GM12878 (cell line): ENCODE data around the gene HERC4.

ENCODE experiments used
- CBFB ChIP-seq: IDR thresholded peaks from 2 replicates; pipeline ENCODE4 v1.6.1; 2016; ENCODE audit warnings: antibody characterized with exemption, low read depth
- CREB1 ChIP-seq: IDR thresholded peaks from 2 replicates; pipeline ENCODE4 v1.6.1; 2012; ENCODE audit warnings: low read depth, mild to moderate bottlenecking, inconsistent platforms
- POLR2A ChIP-seq: IDR thresholded peaks from 2 replicates; pipeline ENCODE4 v1.6.1; 2011; ENCODE audit warnings: low read depth, mild to moderate bottlenecking, low read length
- SUZ12 ChIP-seq: fragments of 200-600 bp; sonication (generic); IDR thresholded peaks from one replicate; pipeline ENCODE4 v1.6.1; 2018; ENCODE audit warnings: antibody characterized with exemption, mild to moderate bottlenecking; ENCODE audit not compliant: unreplicated experiment
- TF ChIP-seq, protein P1 (sequence below): IDR thresholded peaks from 2 replicates; pipeline ENCODE4 v1.6.1; 2012; ENCODE audit warnings: mild to moderate bottlenecking, low read depth, low read length
- TF ChIP-seq, protein P2 (sequence below), 3 experiments: IDR thresholded peaks in 2 of 3; conservative IDR thresholded peaks in 1 of 3; 2 replicates each; pipeline ENCODE4 v1.5.1; 2011; ENCODE audit warnings: low read depth in 3 of 3, low read length in 3 of 3, mild to moderate bottlenecking in 3 of 3, control low read depth in 2 of 3, moderate library complexity in 2 of 3, inconsistent platforms in 1 of 3, mixed read lengths in 1 of 3; ENCODE audit not compliant: control insufficient read depth in 2 of 3, insufficient read depth in 1 of 3; ENCODE audit errors: extremely low read depth in 1 of 3
- TF ChIP-seq, protein P3 (sequence below): IDR thresholded peaks from 2 replicates; pipeline ENCODE4 v1.6.1; 2011; ENCODE audit warnings: borderline replicate concordance, low read depth, mild to moderate bottlenecking, moderate library complexity, low read length; ENCODE audit not compliant: insufficient read depth, poor library complexity, severe bottlenecking

DNA sequence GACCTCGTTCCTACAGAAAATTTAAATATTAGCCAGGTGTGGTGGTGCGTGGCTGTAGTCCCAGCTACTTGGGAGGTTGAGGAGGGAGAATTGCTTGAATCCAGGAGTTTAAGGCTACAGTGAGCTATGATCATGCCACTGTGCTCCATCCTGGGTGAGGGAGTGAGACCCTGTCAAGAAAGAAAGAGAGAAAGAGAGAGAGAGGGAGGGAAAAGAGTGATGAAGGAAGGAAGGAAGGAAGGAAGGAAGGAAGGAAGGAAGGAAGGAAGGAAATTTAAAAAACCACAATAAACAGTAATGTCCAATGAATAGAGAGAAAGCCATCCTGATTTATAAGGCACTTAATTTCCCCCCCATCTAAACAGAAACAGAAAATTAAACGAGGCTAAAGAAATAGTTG is 43.6 kb upstream of the HERC4 start:
- TF ChIP-seq CREB1, result no peak
- TF ChIP-seq POLR2A, result no peak
- TF ChIP-seq, protein P1, sequence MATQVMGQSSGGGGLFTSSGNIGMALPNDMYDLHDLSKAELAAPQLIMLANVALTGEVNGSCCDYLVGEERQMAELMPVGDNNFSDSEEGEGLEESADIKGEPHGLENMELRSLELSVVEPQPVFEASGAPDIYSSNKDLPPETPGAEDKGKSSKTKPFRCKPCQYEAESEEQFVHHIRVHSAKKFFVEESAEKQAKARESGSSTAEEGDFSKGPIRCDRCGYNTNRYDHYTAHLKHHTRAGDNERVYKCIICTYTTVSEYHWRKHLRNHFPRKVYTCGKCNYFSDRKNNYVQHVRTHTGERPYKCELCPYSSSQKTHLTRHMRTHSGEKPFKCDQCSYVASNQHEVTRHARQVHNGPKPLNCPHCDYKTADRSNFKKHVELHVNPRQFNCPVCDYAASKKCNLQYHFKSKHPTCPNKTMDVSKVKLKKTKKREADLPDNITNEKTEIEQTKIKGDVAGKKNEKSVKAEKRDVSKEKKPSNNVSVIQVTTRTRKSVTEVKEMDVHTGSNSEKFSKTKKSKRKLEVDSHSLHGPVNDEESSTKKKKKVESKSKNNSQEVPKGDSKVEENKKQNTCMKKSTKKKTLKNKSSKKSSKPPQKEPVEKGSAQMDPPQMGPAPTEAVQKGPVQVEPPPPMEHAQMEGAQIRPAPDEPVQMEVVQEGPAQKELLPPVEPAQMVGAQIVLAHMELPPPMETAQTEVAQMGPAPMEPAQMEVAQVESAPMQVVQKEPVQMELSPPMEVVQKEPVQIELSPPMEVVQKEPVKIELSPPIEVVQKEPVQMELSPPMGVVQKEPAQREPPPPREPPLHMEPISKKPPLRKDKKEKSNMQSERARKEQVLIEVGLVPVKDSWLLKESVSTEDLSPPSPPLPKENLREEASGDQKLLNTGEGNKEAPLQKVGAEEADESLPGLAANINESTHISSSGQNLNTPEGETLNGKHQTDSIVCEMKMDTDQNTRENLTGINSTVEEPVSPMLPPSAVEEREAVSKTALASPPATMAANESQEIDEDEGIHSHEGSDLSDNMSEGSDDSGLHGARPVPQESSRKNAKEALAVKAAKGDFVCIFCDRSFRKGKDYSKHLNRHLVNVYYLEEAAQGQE, result no peak
- TF ChIP-seq, protein P2, sequence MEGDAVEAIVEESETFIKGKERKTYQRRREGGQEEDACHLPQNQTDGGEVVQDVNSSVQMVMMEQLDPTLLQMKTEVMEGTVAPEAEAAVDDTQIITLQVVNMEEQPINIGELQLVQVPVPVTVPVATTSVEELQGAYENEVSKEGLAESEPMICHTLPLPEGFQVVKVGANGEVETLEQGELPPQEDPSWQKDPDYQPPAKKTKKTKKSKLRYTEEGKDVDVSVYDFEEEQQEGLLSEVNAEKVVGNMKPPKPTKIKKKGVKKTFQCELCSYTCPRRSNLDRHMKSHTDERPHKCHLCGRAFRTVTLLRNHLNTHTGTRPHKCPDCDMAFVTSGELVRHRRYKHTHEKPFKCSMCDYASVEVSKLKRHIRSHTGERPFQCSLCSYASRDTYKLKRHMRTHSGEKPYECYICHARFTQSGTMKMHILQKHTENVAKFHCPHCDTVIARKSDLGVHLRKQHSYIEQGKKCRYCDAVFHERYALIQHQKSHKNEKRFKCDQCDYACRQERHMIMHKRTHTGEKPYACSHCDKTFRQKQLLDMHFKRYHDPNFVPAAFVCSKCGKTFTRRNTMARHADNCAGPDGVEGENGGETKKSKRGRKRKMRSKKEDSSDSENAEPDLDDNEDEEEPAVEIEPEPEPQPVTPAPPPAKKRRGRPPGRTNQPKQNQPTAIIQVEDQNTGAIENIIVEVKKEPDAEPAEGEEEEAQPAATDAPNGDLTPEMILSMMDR (IDR thresholded peaks at IDR 0.05 in 2 of 3, conservative IDR thresholded peaks at IDR 0.05 in 1 of 3; ENCODE audit: control insufficient read depth in 2 of 3, extremely low read depth in 1 of 3, insufficient read depth in 1 of 3, low read depth in 3 of 3, low read length in 3 of 3), result no peak
- TF ChIP-seq, protein P3, sequence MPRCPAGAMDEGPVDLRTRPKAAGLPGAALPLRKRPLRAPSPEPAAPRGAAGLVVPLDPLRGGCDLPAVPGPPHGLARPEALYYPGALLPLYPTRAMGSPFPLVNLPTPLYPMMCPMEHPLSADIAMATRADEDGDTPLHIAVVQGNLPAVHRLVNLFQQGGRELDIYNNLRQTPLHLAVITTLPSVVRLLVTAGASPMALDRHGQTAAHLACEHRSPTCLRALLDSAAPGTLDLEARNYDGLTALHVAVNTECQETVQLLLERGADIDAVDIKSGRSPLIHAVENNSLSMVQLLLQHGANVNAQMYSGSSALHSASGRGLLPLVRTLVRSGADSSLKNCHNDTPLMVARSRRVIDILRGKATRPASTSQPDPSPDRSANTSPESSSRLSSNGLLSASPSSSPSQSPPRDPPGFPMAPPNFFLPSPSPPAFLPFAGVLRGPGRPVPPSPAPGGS, result no peak
- no peak for TF ChIP-seq CBFB
- TF ChIP-seq SUZ12, result no peak
